Stimulated activated CD4-positive, alpha-beta T cell treated with anti-CD3 and anti-CD28 coated beads, TNF-alpha, amount 100 ng/mL, for 24 hours (primary cell): ENCODE measurements around the gene HNRNPUL1.
"Not testable (repeated sequence)": the region's sequence is repeated elsewhere in the genome, so short reads cannot be mapped to it uniquely, and the experiment has no call there.

Experiments
- DNase-seq, 3 experiments: peaks; one replicate each; pipeline ENCODE4 v3.0.0-alpha.2; 2020; ENCODE audit warnings: low read depth in 3 of 3

HNRNPUL1 gene

GRCh38 chr19:41325947-41326706 is 62.0 kb downstream of the HNRNPUL1 start:
- DNase-seq = no peak

GRCh38 chr19:41327076-41327575 is 63.0 kb downstream of the HNRNPUL1 start:
- no peak for DNase-seq

GRCh38 chr19:41327576-41328156 is 63.5 kb downstream of the HNRNPUL1 start:
- peak; percentile 62 to 86 (median 67) for DNase-seq

- DNase-seq = peak in 2 of 3 experiments; percentile 36 to 49
Observed at GRCh38 chr19:41328157-41328841, 64.1 kb downstream of the HNRNPUL1 start.

GRCh38 chr19:41328842-41329225 is 64.7 kb downstream of the HNRNPUL1 start:
- DNase-seq = no peak

- DNase-seq = no peak
Observed at GRCh38 chr19:41330481-41330880, 66.3 kb downstream of the HNRNPUL1 start.

- DNase-seq = no peak
Observed at GRCh38 chr19:41330946-41331678, 66.9 kb downstream of the HNRNPUL1 start.

GRCh38 chr19:41332000-41332399 is 67.8 kb downstream of the HNRNPUL1 start:
- DNase-seq = no peak

DNA sequence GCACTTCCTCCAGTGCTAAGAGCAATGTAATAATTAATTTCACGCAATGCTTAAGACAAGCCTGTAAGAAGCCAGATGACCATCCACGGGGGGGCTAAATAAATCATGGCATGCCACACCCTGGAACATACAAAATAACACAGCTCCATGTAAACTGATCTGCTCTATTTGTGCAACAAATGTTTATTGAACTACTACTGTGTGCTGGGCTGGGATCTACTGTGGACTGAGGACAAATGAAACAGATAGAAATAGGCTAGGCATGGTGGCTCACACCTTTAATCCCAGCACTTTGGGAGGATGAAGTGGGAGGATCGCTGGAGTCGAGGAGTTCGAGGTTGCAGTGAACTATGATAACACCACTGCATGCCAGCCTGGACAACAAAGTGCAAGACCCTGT is 68.3 kb downstream of the HNRNPUL1 start:
- DNase-seq = no peak

GRCh38 chr19:41334793-41335192 is 70.6 kb downstream of the HNRNPUL1 start:
- DNase-seq = no peak

- DNase-seq = no peak
Observed at GRCh38 chr19:41335467-41335866, 71.3 kb downstream of the HNRNPUL1 start.

- no peak for DNase-seq
Observed at GRCh38 chr19:41339936-41340335, 75.8 kb downstream of the HNRNPUL1 start.

DNA sequence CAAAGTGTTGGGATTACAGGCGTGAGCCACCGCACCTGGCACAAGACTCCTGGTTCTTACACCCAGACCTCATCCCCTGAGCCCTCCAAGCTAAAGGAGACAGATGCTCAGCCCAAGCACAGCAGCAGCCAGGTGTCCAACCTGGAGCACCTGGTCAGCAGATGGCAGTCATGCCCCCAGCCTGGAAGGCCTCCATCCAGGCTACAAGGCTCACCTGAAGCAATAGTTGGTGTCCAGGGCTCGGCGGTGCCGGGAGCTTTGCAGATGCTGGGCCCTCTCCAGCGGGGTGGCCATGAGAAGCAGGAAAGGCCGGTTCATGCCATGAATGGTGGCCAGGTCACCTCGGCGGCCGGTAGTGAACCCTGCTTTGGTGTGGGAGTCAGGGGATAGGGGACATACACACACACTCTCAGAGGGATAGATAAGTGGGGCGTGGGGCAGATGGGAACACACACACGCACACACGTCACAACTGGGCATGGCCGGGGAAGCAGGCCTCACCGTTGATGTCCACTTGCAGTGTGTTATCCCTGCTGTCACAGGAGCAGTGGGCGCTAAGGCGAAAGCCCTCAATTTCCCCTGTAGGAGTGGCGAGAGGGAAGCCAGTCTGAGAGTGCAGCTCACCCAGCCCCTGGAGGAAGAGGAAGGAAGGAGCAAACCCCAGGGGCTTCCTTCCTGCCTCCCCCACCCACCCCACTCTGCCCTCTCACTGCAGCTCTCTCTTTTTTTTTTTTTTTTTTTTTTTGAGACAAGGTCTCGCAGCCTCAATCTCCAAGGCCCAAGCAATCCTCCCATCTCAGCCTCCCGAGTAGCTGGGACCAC is 77.7 kb downstream of the HNRNPUL1 start:
- DNase-seq = no peak

DNA sequence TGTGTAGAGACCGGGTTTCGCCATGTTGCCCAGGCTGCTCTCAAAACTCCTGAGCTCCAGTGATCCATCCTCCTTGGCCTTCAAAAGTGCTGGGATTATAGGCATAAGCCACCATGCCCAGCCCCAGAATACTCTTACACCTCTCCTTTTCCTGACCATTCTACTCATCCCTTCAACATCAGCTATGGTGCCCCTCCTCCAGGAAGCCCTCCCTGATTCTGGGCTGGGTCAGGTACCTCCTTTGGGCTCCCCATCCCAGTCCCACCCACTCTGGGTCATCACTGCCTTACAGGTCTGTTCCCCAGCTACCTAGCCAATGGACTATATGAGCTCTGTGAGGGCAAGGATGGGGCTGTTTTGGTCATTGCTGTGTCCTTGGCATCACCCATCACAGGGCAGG is 80.0 kb downstream of the HNRNPUL1 start:
- DNase-seq = no peak

DNA sequence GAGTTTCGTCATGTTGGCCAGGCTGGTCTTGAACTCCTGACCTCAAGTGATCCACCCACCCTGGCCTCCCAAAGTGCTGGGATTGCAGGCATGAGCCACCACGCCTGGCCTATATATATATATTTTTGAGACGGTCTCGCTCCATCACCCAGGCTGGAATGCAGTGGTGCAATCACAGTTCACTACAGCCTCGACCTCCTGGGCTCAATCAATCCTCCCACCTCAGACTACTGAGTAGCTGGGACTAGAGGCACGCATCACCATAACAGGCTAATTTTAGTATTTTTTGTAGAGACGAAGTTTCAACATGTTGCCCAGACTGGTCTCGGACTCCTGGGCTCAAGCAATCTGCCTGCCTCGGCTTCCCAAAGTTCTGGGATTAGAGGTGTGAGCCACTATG is 82.7 kb downstream of the HNRNPUL1 start:
- not testable (repeated sequence) for DNase-seq

DNA sequence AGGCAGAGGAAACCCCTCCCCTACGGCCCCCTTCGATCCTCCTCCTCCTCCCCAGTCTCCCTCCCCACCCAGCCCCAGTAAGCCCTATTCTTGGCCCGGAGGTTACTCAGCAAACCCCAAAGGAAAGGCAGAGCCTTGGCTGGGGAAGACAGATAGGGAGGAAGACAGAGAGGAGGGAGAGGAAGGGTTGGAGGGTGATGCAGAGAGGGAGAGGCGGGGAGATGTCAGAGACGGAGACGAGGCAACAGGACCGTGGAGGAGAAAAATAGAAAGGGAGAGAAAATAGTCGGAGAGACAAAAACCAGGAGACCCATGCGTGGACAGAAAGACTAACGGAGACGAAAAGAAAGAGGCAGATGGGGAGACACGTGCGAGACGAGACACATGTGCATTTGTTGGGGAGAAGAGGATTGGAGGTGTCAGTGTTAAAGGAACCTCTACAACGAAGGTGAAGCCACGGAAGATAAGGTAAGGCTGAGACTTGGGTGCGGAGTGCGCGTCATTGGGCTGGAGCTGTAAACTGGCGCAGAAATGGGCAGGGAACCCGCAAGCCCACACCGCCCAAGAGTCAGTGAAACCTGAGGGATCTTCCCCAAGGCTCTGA is 86.7 kb downstream of the HNRNPUL1 start:
- DNase-seq = no peak

- peak; percentile 67 to 81 (median 68) for DNase-seq
Observed at GRCh38 chr19:41351339-41352245, 87.4 kb downstream of the HNRNPUL1 start.

DNA sequence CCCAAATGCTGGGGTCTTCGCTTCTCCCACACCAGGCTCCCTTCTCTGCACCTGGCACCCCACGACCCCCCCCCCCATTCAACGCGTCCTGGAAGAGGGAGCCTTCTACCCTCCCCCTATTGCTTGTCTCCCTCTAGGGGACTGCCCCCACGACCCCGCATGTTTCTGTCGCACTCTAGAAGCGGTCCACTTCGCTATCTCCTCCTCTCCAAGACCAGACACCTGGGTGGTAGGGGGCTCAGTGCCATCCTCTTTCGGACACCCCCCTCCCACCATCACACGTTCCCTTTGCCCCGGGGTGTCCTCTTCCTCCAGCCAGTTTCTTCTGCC is 88.1 kb downstream of the HNRNPUL1 start:
- no peak for DNase-seq

- peak; percentile 57 to 78 (median 63) for DNase-seq
Observed at GRCh38 chr19:41352609-41353465, 88.7 kb downstream of the HNRNPUL1 start.
